H9 (cell line): Measurements from ENCODE around the gene ISG15. TPM values are rescaled to one million over a fixed set of nuclear protein-coding genes. Genes with fewer than 3 reads are reported as not detected.

Source experiments
- DNase-seq: peaks from one replicate; pipeline ENCODE4 v3.0.0-alpha.2; 2017
- H2AFZ ChIP-seq: one replicate; pipeline ENCODE4 v1.6.1; 2013; ENCODE audit warnings: mild to moderate bottlenecking, low read length, control low read depth, moderate library complexity
- H2AK5ac ChIP-seq: 2 replicates; pipeline ENCODE4 v1.6.1; 2013; ENCODE audit warnings: low read length, control low read depth, mixed read lengths; ENCODE audit not compliant: insufficient read length
- H2BK120ac ChIP-seq: one replicate; pipeline ENCODE4 v1.6.1; 2013; ENCODE audit warnings: low read depth, mild to moderate bottlenecking, low read length, control low read depth, inconsistent platforms; ENCODE audit not compliant: poor library complexity, severe bottlenecking
- H2BK12ac ChIP-seq: 2 replicates; pipeline ENCODE4 v1.6.1; 2013; ENCODE audit warnings: low read length, control low read depth, mixed read lengths, low read depth; ENCODE audit not compliant: insufficient read length
- H2BK15ac ChIP-seq: 2 replicates; pipeline ENCODE4 v1.6.1; 2013; ENCODE audit warnings: low read depth, low read length, control low read depth
- H2BK20ac ChIP-seq: one replicate; pipeline ENCODE4 v1.6.1; 2013; ENCODE audit warnings: low read depth, mild to moderate bottlenecking, low read length, control low read depth, inconsistent platforms; ENCODE audit not compliant: poor library complexity, severe bottlenecking
- H2BK5ac ChIP-seq: 2 replicates; pipeline ENCODE4 v1.6.1; 2013; ENCODE audit warnings: low read length, control low read depth, mixed read lengths; ENCODE audit not compliant: insufficient read length
- H3K14ac ChIP-seq: 2 replicates; pipeline ENCODE4 v1.6.1; 2013; ENCODE audit warnings: low read length, control low read depth; ENCODE audit not compliant: insufficient read depth
- H3K18ac ChIP-seq: 2 replicates; pipeline ENCODE4 v1.6.1; 2013; ENCODE audit warnings: low read depth, mild to moderate bottlenecking, mixed read lengths, low read length, control low read depth; ENCODE audit not compliant: insufficient read length
- H3K23ac ChIP-seq: 2 replicates; pipeline ENCODE4 v1.6.1; 2013; ENCODE audit warnings: low read length, control low read depth, mixed read lengths, low read depth; ENCODE audit not compliant: insufficient read length
- H3K23me2 ChIP-seq: 2 replicates; pipeline ENCODE4 v1.6.1; 2013; ENCODE audit warnings: low read depth, mild to moderate bottlenecking, mixed read lengths, low read length, control low read depth; ENCODE audit not compliant: insufficient read length, poor library complexity, severe bottlenecking
- H3K27ac ChIP-seq: 2 replicates; pipeline ENCODE4 v1.5.1; 2013; ENCODE audit warnings: low read length, control low read depth, mixed read lengths, low read depth; ENCODE audit not compliant: insufficient read length
- H3K27me3 ChIP-seq: 2 replicates; pipeline ENCODE4 v1.6.1; 2013; ENCODE audit warnings: low read length, control low read depth, inconsistent platforms; ENCODE audit not compliant: insufficient read depth
- H3K4ac ChIP-seq: 2 replicates; pipeline ENCODE4 v1.6.1; 2013; ENCODE audit warnings: low read depth, mild to moderate bottlenecking, control low read depth, inconsistent platforms, low read length, moderate library complexity
- H3K4me1 ChIP-seq: 2 replicates; pipeline ENCODE4 v1.6.1; 2013; ENCODE audit warnings: low read length, control low read depth, inconsistent platforms; ENCODE audit not compliant: insufficient read depth
- H3K4me2 ChIP-seq: 2 replicates; pipeline ENCODE4 v1.6.1; 2013; ENCODE audit warnings: low read length, control low read depth, mixed read lengths; ENCODE audit not compliant: insufficient read length, insufficient read depth
- H3K56ac ChIP-seq: 2 replicates; pipeline ENCODE4 v1.6.1; 2013; ENCODE audit warnings: low read depth, mild to moderate bottlenecking, mixed read lengths, low read length, control low read depth; ENCODE audit not compliant: insufficient read length
- H3K79me1 ChIP-seq: 2 replicates; pipeline ENCODE4 v1.6.1; 2013; ENCODE audit warnings: low read depth, mild to moderate bottlenecking, moderate library complexity, low read length, control low read depth, inconsistent platforms; ENCODE audit not compliant: insufficient read depth, poor library complexity, severe bottlenecking
- H3K79me2 ChIP-seq: 2 replicates; pipeline ENCODE4 v1.6.1; 2013; ENCODE audit warnings: low read length, control low read depth, inconsistent platforms; ENCODE audit not compliant: insufficient read depth
- H3K9ac ChIP-seq: 2 replicates; pipeline ENCODE4 v1.6.1; 2013; ENCODE audit warnings: low read length, control low read depth, mixed read lengths; ENCODE audit not compliant: insufficient read length; ENCODE audit errors: extremely low read depth
- H3K9me3 ChIP-seq: one replicate; pipeline ENCODE4 v1.6.1; 2013; ENCODE audit warnings: low read depth, low read length, inconsistent platforms; ENCODE audit not compliant: control insufficient read depth
- H3T11ph ChIP-seq: one replicate; pipeline ENCODE4 v1.6.1; 2013; ENCODE audit warnings: mild to moderate bottlenecking, low read length, control low read depth, inconsistent platforms
- H4K20me1 ChIP-seq: one replicate; pipeline ENCODE4 v1.6.1; 2013; ENCODE audit not compliant: control insufficient read depth, insufficient read length, insufficient read depth
- H4K5ac ChIP-seq: 2 replicates; pipeline ENCODE4 v1.6.1; 2013; ENCODE audit warnings: low read depth, mild to moderate bottlenecking, mixed read lengths, low read length, control low read depth; ENCODE audit not compliant: insufficient read length
- H4K8ac ChIP-seq: replicated peaks from 2 replicates; pipeline ENCODE4 v1.6.1; 2013; ENCODE audit warnings: low read length, control low read depth, mixed read lengths, low read depth; ENCODE audit not compliant: insufficient read length
- H4K91ac ChIP-seq: 2 replicates; pipeline ENCODE4 v1.6.1; 2013; ENCODE audit warnings: low read depth, mild to moderate bottlenecking, moderate library complexity, mixed read lengths, low read length, control low read depth; ENCODE audit not compliant: insufficient read length
- H3K27ac Mint-ChIP-seq, 3 experiments: 2 replicates in 2 of 3; 3 replicates in 1 of 3; pipeline ENCODE4 v1.8.0; 2020 to 2021; ENCODE audit warnings: mixed read lengths in 3 of 3, mild to moderate bottlenecking in 1 of 3, moderate library complexity in 1 of 3
- H3K27me3 Mint-ChIP-seq: 2 replicates; pipeline ENCODE4 v1.8.0; 2021; ENCODE audit warnings: low read depth, mild to moderate bottlenecking, moderate library complexity, mixed read lengths
- H3K36me3 Mint-ChIP-seq, 3 experiments: 2 replicates in 2 of 3; 3 replicates in 1 of 3; pipeline ENCODE4 v1.8.0; 2020 to 2021; ENCODE audit warnings: low read depth in 3 of 3, mixed read lengths in 3 of 3; ENCODE audit not compliant: insufficient read depth in 1 of 3
- H3K4me1 Mint-ChIP-seq, 2 experiments: 2 replicates each; pipeline ENCODE4 v1.8.0; 2020; ENCODE audit warnings: mixed read lengths in 2 of 2
- H3K4me3 Mint-ChIP-seq, 2 experiments: 2 replicates in 1 of 2; 3 replicates in 1 of 2; pipeline ENCODE4 v1.8.0; 2020 to 2021; ENCODE audit warnings: mild to moderate bottlenecking in 2 of 2, mixed read lengths in 2 of 2, moderate library complexity in 1 of 2
- H3K9me3 Mint-ChIP-seq, 2 experiments: 2 replicates in 1 of 2; 3 replicates in 1 of 2; pipeline ENCODE4 v1.8.0; 2020; ENCODE audit warnings: mild to moderate bottlenecking in 2 of 2, mixed read lengths in 2 of 2, moderate library complexity in 1 of 2
- WGBS: extraction: QIAGEN DNeasy Blood & Tissue Kit; methylation state at CpG from one replicate; pipeline ENCODE4 v1.1.7; 2013; ENCODE audit warnings: missing lambda C conversion rate, low lambda C conversion rate, mixed read lengths; ENCODE audit not compliant: insufficient read length; ENCODE audit errors: extremely low coverage; 5-methylcytosine and 5-hydroxymethylcytosine counted together
- total RNA-seq: library from RNA; stranded (reverse); gene quantifications from 2 replicates; pipeline ENCODE4 v1.2.1, GENCODE V29; 2021
- TF ChIP-seq, protein P1 (sequence below): fragments of 200-600 bp; sonication (generic); conservative IDR thresholded peaks from 3 replicates; pipeline ENCODE4 v1.8.0; 2021; ENCODE audit warnings: antibody characterized with exemption, mild to moderate bottlenecking

The ISG15 gene
- total RNA-seq, 1 experiment from 2014 or later: 39.7 TPM

GRCh38 chr1:974687-975328 is 38.5 kb upstream of the ISG15 start:
- Histone ChIP-seq H2BK12ac (no peak overlapping the region), H3K56ac (no peak overlapping the region), H2BK5ac (no peak overlapping the region), H3T11ph (no peak overlapping the region), H2AK5ac (no peak overlapping the region), H3K4me1 (no peaks in the 10 kb centered on the region), H4K8ac (no peak overlapping the region), H2AFZ (no peak overlapping the region), H4K91ac (no peak overlapping the region), H3K4ac (no peak overlapping the region), H3K79me1 (no peaks in the 10 kb centered on the region), H3K79me2 (no peaks in the 10 kb centered on the region), H3K18ac (no peak overlapping the region), H4K5ac (no peak overlapping the region), H2BK120ac (no peak overlapping the region), H2BK15ac (no peak overlapping the region), H3K27me3 (no peaks in the 10 kb centered on the region; the same call in 1 of the 2 replicates), H3K23me2 (no peaks in the 10 kb centered on the region), H4K20me1 (no peaks in the 10 kb centered on the region), H3K23ac (no peak overlapping the region), H2BK20ac (no peak overlapping the region), H3K14ac (no peak overlapping the region), H3K9me3 (no peaks in the 10 kb centered on the region), H3K4me2 (no peak overlapping the region), H3K27ac (no peak overlapping the region), H3K9ac (no peak overlapping the region)
- Mint-ChIP-seq H3K4me1 (peaks cover 5 to 9% of the 10 kb centered on the region in 2 experiments; a peak in 3 of 4 replicates), H3K9me3 (peaks cover 4 to 6% of the 10 kb centered on the region in 2 experiments), H3K4me3 (no peak overlapping the region; a peak in 1 of 5 replicates), H3K36me3 (peaks cover 0 to 6% (median 4%) of the 10 kb centered on the region in 3 experiments; a peak in 4 of 7 replicates), H3K27me3 (peaks cover 48% of the 10 kb centered on the region), H3K27ac (no peak overlapping the region)
- WGBS: no CpG with 5 or more reads among the region's 17 CpGs
- TF ChIP-seq, protein P1, sequence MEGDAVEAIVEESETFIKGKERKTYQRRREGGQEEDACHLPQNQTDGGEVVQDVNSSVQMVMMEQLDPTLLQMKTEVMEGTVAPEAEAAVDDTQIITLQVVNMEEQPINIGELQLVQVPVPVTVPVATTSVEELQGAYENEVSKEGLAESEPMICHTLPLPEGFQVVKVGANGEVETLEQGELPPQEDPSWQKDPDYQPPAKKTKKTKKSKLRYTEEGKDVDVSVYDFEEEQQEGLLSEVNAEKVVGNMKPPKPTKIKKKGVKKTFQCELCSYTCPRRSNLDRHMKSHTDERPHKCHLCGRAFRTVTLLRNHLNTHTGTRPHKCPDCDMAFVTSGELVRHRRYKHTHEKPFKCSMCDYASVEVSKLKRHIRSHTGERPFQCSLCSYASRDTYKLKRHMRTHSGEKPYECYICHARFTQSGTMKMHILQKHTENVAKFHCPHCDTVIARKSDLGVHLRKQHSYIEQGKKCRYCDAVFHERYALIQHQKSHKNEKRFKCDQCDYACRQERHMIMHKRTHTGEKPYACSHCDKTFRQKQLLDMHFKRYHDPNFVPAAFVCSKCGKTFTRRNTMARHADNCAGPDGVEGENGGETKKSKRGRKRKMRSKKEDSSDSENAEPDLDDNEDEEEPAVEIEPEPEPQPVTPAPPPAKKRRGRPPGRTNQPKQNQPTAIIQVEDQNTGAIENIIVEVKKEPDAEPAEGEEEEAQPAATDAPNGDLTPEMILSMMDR: no peak
- DNase-seq: no peak
